ENCODE results near the gene ORAI1.
"Not testable (repeated sequence)": the region's sequence is repeated elsewhere in the genome, so short reads cannot be mapped to it uniquely, and the experiment has no call there.

ORAI1 gene

DNA sequence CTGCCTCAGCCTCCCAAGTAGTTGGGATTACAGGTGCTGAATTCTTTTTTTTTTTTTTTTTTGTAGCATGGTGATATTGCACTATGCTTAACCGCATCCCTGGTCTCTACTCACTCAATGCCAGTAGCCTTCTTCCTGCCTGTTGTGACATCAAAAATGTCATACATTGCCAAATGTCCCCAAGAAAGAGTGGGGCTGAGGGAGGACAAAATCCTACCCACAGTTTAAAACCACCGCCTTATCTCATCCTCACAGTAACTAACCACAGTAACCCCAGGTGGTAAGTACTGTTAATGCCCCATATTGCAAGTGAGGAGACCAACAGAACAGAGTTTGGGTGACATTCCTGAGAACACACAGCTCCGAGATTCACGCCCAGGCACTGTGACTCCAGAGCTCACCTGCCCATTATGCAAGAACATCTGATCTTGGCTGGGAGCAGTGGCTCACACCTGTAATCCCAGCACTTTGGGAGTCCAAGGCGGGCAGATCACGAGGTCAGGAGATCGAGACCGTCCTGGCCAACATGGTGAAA, 23.6 kb downstream of the ORAI1 start:
- peak in 2 of 6 experiments; percentile 15 to 16 for DNase-seq

DNA sequence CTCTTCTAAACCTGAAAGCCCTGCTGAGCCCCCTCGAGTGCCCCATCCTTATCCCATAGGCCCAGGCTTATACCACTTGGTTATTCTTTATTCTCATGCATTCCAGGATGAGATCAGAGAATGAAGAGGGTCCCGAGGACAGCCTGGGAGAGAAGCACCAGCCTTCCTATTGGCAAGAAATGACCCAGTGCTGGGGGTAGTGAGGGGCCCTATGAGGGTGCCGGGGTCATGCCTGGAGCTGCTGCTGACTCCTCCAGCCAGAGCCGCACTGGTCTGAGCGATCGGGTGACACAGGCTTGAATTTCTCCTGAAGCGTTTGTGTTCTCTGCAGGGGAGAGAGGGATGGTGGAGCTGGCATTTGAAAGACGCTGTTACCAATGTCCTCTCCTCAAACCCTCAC, 25.0 kb downstream of the ORAI1 start:
- DNase-seq: no peak

DNA sequence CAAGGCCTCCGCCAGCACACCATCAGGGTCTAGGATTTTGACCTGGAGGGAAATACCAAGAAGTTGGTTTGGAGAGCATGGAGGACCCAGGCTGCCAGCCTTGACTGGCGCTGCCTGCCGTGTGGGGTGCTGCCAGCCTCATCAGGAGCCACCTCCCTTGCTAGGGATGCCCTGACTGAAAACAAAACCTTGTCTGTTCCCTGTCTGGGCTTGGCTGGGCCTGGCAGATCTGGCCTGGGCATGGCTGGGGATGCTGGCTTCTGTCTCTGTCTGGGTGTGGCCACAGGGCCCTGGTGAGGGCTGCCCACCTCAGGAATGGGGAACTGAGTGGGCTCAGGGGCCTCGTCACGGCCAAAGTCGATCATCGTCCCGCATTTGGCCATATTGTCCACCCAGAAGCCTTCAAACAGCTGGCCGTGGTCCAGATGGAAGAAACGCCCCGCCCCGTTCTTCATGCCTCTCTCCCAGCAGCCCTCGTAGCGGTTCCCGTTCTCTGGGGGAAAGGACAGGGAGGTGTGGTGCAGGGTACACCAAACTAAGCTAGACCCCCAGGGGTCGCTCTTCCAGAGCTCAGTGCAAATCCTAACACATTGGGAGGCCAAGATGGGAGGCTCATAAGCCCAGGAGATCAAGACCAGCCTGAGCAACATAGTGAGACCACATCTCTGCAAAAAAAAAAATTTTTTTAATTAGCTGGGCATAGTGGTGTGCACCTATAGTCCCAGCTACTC, 26.6 kb downstream of the ORAI1 start:
- DNase-seq: no peak

DNA sequence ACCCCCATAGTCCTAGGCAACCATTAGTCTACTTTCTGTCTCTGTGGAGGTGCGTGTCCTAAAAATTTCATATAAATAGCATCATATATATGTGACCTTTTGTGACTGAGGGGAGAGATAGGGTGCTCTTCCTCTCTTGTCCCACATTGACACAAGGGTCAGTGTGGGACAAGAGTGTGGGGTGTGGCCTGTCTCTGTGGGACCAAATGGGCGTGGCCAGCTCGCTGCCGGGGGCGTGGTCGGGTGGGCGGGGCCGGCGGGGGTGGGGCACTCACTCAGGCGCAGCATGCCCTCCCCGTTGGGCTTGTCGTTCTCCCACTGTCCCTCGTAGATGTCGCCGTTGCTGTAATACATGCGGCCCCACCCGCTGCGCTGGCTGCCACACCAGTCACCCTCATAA, 27.7 kb downstream of the ORAI1 start:
- DNase-seq: no peak

DNA sequence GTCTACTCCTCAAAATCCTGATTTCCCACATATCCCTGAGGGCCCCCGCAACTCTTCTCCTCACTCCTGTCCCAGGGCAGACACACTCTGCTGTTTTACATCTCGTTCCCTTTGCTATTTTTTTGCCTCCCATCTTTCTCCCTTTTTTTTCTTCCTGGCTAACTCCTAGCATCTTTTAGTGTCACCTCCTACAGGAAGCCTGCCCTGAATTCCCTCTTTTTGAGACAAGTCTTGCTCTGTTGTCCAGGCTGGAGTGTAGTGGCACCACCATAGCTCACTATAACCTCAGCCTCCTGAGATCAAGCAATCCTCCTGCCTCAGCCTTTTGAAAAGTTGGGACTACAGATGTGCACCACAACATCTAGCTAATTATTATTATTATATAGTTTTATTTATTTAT, 29.8 kb downstream of the ORAI1 start:
- DNase-seq: no peak

DNA sequence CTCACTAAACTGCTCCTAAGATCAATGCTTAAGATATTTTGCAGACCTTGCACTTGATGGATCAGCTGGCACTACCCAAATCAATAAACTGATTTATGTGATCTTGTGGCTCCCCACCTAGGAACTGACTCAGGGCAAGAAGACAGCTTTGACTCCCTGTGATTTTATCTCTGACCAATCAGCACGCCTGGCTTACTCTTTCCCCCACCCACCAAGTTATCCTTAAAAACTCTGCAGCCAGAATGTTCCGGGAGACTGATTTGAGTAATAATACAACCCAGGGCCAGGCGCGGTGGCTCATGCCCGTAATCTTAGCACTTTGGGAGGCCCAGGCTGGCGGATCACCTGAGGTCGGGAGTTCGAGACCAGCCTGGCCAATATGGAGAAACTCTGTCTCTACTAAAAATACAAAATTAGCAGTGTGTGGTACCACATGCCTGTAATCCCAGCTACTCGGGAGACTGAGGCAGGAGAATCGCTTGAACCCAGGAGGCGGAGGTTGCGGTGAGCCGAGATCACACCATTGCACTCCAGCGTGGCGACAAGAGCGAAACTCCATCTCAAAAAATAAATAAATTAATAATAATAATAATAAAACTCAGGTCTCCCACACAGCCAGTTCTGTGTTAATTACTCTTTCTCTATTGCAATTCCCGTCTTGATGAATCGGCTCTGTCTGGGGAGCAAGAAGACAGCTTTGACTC, 31.1 kb downstream of the ORAI1 start:
- no peak for DNase-seq

DNA sequence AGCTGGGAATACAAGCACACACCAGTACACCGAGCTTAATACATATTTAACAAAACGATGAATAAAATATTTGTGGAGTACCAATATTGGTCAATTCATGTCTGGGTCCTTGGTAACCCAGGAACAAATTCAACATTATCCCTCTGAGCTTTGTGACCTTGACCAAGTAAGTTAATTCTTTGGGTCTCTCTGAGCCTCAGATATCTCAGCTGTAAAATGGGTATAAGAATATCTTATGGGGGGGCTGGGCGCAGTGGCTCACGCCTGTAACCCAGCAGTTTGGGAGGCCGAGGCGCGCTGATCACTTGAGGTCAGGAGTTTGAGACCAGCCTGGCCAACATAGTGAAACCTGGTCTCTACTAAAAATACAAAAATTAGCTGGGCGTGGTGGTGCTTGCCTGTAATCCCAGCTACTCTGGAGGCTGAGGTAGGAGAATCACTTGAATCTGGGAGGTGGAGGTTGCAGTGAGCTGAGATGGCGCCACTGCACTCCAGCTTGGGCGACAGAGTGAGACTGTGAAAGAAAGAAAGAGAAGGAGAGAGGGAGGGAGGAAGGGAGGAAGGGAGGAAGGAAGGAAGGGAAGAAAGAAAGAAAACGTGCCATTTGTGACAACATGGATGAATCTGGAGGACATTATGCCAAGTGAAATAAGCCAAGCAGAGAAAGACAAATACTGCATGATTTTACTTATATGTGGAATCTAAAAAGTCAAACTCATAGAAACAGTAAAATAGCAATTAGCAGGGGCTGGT, 35.2 kb downstream of the ORAI1 start:
- DNase-seq: not testable (repeated sequence)

DNA sequence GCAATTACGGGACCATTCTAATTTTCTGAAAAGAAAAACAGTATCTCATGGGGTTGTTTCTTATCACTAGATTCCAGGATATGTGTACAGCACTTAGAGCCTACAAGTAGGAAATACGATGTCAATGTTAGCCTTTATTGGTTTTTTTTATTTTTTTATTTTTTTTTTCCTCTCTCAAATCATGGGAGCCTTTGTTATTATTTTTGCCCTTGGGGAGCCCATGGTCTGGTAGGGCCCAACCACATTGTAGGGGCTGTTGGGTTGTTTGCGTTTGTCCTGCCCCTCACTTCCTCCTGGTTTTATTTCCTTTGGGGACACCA, 37.2 kb downstream of the ORAI1 start:
- no peak for DNase-seq

DNA sequence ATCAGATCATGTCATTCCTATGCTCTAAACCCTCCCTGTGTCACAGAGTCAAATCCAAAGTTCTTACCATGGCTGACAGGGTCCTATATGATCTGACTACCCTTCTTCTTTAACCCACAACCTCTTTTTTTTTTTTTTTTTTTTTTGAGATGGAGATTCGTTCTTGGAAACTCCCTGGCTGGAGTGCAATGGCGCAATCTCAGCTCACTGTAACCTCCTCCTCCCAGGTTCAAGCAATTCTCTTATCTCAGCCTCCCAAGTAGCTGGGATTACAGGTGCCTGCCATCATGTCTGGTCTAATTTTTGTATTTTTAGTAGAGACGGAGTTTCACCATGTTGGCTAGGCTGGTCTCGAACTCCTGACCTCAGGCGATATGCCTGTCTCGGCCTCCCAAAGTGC, 40.5 kb downstream of the ORAI1 start:
- DNase-seq: not testable (repeated sequence)

DNA sequence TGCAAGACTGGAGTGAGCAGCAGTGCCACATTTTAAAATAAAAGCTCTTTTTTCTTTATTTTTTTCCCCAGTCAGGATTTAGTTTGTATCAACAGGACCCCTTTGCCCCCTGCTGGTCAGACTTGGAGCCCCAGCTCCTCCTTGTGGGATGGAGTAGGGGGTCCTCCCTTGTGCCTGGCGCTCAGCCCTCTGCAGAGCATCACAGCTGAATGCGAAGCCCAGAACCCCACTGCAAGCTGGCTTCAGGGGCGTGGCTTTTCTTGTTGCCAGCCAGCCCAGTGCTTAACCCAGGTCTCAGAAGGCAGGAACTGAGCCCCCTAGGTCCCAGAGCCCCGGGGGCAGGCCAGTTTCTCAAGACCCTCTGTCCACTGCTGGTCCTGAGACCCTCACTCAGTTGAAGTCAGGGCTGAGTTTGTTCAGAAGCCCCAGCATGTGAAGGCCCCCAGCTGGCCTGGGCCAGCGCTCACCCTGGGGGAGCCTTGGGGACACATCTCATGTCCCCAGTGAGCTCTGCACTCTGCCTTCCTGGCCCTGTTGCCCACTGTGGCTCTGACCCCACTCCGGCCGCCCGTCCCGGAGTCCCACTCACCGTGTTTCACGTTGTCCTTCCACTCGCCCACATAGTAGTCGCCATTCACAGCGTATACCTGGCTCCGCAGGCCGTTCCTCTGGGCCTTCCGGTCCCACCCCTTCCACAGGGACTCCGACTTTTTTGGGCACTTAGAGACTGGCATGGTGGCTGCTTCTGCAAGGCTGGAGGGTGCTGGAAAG, 42.6 kb downstream of the ORAI1 start:
- peak; percentile 21 to 65 (median 44) for DNase-seq

DNA sequence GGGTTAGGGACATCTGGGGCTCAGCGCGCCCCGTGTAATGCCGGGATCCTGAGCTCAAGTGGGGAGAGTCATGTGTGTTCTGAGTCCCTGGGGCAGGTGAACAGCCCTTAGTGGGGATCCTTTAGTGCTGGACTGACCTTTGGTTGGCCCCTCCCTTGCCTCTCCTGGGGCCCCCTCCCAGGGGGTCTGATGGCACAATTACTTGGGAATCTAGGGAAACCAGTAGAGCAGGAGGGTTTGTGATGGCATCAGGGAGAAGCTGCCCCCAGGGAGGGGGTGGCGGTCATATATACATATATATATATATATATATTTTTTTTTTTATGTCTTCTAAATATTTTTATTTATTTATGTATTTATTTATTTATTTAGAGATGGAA, 43.2 kb downstream of the ORAI1 start, which contains the start of gene MORN3:
Gene MORN3 (minus strand): TSS at position 134 of the 380 bp plus-strand sequence. CDS start 171 bp downstream, outside the sequence.
- no peak for DNase-seq

DNA sequence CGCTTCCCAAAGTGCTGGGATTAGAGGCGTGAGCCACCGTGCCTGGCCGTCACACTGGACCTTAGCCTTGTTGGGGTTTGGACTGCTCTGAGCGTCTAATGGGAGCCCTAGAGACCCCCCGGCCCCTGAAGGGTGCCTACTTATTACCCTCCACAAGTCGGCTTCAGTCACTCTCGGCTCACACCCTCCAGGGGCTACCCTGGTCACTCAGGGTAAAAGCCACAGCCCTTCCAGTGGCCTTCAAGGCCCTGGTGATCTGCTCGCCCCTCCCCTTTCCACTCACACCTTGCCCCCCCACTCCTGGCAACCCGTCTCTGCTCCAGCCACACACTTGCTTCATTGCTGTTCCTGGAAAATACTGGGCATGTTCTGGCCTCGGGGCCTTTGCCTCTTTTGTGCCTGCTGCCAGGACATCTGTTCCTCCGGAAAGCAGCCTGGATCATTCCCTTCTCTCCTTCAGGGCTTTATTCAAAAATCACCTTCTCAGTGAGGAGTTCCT, 46.7 kb downstream of the ORAI1 start:
- peak in 1 of 6 experiments; percentile 20 for DNase-seq

DNA sequence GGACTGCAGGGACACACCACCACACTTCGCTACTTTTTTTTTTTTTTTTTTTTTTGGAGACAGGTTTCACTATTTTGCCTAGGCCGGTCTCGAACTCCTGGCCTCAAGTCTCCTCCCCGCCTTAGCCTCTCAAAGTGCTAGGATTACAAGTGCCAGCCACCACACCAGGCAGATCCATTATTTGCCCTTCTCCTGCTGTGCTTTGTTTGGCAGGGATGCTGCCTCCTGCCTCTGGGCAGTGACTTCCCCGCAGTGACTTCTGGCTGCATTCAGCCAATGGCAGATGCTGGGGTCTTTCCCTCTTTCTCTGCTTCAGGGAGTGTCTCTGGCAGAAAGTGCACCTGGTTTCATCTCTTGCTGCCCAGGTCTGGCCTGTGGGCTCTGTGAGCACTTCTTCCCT, 49.9 kb downstream of the ORAI1 start:
- no peak for DNase-seq

DNA sequence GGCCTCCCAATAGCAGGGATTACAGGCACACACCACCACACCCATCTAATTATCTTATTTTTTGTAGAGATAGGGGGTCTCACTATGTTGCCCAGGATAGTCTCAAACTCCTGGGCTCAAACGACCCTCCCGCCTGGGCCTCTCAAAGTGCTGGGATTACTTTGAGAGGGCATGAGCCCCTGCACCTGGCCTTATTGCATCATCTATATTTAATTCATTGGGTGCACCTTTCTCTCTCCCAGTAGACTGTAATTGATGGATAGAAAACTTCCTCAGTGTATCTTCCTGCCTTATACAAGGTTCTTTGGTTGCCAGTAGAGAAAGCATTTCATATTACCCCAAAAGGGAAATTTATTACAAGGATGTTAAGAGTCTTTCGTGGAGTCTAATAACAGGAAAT, 52.0 kb downstream of the ORAI1 start:
- DNase-seq: no peak

DNA sequence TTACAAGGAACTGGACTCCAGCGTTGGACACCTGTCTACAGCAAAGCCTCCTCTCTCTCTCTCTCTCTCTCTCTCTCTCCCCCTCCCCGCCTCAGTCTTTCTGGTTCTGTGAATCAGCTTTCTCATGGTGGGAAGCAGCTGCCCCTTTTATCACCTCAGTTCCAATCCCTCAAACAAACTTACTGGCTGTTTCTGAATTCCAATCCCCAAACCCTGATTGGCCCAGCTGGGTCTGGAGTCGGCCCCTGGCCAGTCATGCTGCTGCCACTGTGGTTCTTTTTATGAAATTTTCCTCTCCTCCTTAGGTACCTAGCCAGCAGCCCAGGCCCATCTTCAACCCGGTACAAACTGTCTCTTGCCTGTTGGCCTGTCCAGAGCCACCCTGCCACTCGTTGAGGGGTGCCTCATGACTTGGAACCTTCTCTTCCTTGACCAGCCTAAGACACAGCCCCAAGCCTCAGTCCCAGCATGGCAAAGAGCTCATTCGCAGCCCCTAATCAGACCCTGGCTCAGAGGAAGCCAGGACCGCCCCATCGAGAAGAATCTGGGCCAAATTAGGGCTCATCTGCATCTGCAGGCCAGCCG, 52.5 kb downstream of the ORAI1 start:
- DNase-seq: no peak

DNA sequence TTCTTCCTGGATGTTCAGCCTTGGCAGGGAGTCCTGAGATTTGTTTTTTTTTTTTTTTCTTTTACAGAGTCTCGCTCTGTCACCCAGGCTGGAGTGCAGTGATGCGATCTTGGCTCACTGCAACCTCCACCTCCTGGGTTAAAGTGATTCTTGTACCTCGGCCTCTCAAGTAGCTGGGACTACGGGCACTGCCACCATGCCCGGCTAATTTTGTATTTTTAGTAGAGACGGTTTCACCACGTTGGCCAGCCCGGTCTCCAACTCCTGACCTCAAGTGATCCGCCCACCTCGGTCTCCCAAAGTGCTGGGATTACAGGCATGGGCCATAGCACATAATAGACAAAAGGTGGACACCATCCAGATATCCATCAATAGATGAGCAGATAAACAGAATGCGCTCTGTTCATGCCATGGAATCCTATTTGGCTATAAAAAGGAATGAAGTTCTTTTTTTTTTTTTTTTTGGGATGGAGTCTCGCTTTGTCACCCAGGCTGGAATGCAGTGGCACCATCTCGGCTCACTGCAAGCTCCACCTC, 53.4 kb downstream of the ORAI1 start:
- DNase-seq: not testable (repeated sequence)

DNA sequence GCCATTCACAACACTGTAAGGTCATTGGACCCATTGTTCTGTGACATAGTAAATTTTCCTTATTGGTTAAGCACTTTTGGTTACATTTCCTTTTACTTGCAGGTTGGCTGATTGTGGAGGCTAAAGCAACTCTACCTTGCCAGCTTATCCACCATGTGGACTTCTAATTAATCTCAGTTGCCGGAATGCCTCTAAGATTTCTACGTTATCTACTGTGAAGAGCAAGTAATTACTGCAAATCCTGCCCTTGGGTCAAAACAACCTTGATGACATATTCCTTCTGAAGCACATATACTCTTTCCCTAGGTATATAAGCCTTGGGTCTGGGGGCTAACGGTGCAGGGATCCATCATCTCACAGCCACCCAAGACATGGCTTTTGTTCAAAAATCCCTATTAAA, 62.6 kb downstream of the ORAI1 start:
- no peak for DNase-seq

DNA sequence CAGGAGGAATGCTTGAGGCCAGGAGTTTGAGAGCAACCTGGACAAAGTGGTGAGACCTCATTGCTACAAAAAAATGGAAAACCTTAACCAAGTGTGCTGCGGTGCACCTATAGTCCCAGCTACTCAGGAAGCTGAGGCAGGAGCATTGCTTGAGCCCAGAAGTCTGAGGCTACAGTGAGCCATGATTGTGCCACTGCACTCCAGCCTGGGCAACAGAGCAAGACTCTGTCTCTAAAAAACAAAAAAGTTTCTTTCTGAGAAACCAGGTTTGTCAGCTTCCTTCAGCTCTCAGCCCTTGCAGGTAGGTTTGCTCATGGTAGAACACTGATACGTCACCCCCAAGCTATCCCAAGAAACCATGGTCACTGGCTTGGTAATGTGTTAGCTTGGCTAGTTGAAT, 63.1 kb downstream of the ORAI1 start:
- no peak for DNase-seq

Measured in stimulated activated naive CD4-positive, alpha-beta T cell (primary cell).